GM19099 (cell line): ENCODE data around the gene HLA-DPB1.

Experiments
- POLR2A ChIP-seq: IDR thresholded peaks from 3 replicates; pipeline ENCODE4 v1.6.1; 2011; ENCODE audit warnings: low read depth; ENCODE audit not compliant: insufficient read length; ENCODE audit errors: extremely low read depth

The HLA-DPB1 gene

GRCh38 chr6:33080127-33081089 is 4.6 kb downstream of the HLA-DPB1 start:
- peak; percentile 3 for TF ChIP-seq POLR2A

GRCh38 chr6:33081098-33081824 is 5.5 kb downstream of the HLA-DPB1 start:
- no peak for TF ChIP-seq POLR2A

- no peak for TF ChIP-seq POLR2A
These were observed 6.9 kb downstream of the HLA-DPB1 start for GRCh38 chr6:33082702-33083101.

- no peak for TF ChIP-seq POLR2A
These were observed 9.8 kb downstream of the HLA-DPB1 start for GRCh38 chr6:33085627-33086026.

GRCh38 chr6:33088258-33088930 is 12.6 kb downstream of the HLA-DPB1 start:
- no peak for TF ChIP-seq POLR2A

GRCh38 chr6:33088931-33089620 is 13.3 kb downstream of the HLA-DPB1 start:
- no peak for TF ChIP-seq POLR2A

- no peak for TF ChIP-seq POLR2A
These were observed 16.2 kb downstream of the HLA-DPB1 start for GRCh38 chr6:33091957-33092356.

GRCh38 chr6:33092385-33092784 is 16.6 kb downstream of the HLA-DPB1 start:
- no peak for TF ChIP-seq POLR2A

GRCh38 chr6:33093855-33094254 is 18.1 kb downstream of the HLA-DPB1 start:
- TF ChIP-seq POLR2A = no peak

- TF ChIP-seq POLR2A = no peak
These were observed 19.9 kb downstream of the HLA-DPB1 start for GRCh38 chr6:33095681-33096080.

- TF ChIP-seq POLR2A = no peak
These were observed 28.0 kb downstream of the HLA-DPB1 start for GRCh38 chr6:33103776-33104175.

- no peak for TF ChIP-seq POLR2A
These were observed 29.1 kb downstream of the HLA-DPB1 start for GRCh38 chr6:33104887-33105286.

- no peak for TF ChIP-seq POLR2A
These were observed 29.6 kb downstream of the HLA-DPB1 start for GRCh38 chr6:33105386-33105785.

- no peak for TF ChIP-seq POLR2A
These were observed 30.4 kb downstream of the HLA-DPB1 start for GRCh38 chr6:33105916-33106871.

GRCh38 chr6:33107641-33108040 is 31.9 kb downstream of the HLA-DPB1 start:
- TF ChIP-seq POLR2A = no peak
